Endodermal cell (in vitro differentiated cells): ENCODE data around the gene DCAKD. TPM values are rescaled to one million over a fixed set of nuclear protein-coding genes. Genes with fewer than 3 reads are reported as not detected.
A peak's percentile ranks its signal among the peaks of the same experiment; 100 is the strongest.

Source experiments
- DNase-seq: peaks from one replicate; pipeline ENCODE4 v3.0.0-alpha.2; 2017
- H3K27ac ChIP-seq: 2 replicates; pipeline ENCODE4 v1.5.1; 2013; ENCODE audit warnings: mild to moderate bottlenecking, low read depth, low read length, moderate library complexity
- H3K27me3 ChIP-seq: 2 replicates; pipeline ENCODE4 v1.6.1; 2013; ENCODE audit warnings: mild to moderate bottlenecking, low read length, moderate library complexity; ENCODE audit not compliant: insufficient read depth, control insufficient read depth, poor library complexity, severe bottlenecking
- H3K36me3 ChIP-seq: 2 replicates; pipeline ENCODE4 v1.7.0; 2013; ENCODE audit warnings: mild to moderate bottlenecking, low read length, moderate library complexity; ENCODE audit not compliant: control insufficient read depth, insufficient read depth
- H3K4me1 ChIP-seq: one replicate; pipeline ENCODE4 v1.7.0; 2013; ENCODE audit warnings: low read length; ENCODE audit not compliant: control insufficient read depth, insufficient read depth
- H3K4me3 ChIP-seq: 2 replicates; pipeline ENCODE4 v1.5.1; 2013; ENCODE audit warnings: mild to moderate bottlenecking, low read length, moderate library complexity
- H3K9ac ChIP-seq: 2 replicates; pipeline ENCODE4 v1.6.1; 2013; ENCODE audit warnings: mild to moderate bottlenecking, low read length, moderate library complexity; ENCODE audit not compliant: poor library complexity, severe bottlenecking; ENCODE audit errors: extremely low read depth
- H3K9me3 ChIP-seq: 2 replicates; pipeline ENCODE4 v1.6.1; 2013; ENCODE audit warnings: mild to moderate bottlenecking, low read length, moderate library complexity; ENCODE audit not compliant: control insufficient read depth
- H3K27ac Mint-ChIP-seq: 2 replicates; pipeline ENCODE4 v1.8.0; 2020; ENCODE audit warnings: mixed read lengths
- H3K27me3 Mint-ChIP-seq: 2 replicates; pipeline ENCODE4 v1.8.0; 2021; ENCODE audit warnings: mild to moderate bottlenecking, mixed read lengths; ENCODE audit not compliant: insufficient read depth
- H3K36me3 Mint-ChIP-seq: 2 replicates; pipeline ENCODE4 v1.8.0; 2020; ENCODE audit warnings: low read depth, mixed read lengths
- H3K4me1 Mint-ChIP-seq: 2 replicates; pipeline ENCODE4 v1.8.0; 2020; ENCODE audit warnings: mixed read lengths
- H3K4me3 Mint-ChIP-seq: 2 replicates; pipeline ENCODE4 v1.8.0; 2020; ENCODE audit warnings: mild to moderate bottlenecking, moderate library complexity, mixed read lengths
- H3K9me3 Mint-ChIP-seq: 2 replicates; pipeline ENCODE4 v1.8.0; 2020; ENCODE audit warnings: mild to moderate bottlenecking, mixed read lengths
- WGBS, 2 experiments: methylation state at CpG; one replicate each; pipeline versions ENCODE4 v1.1.5 to v1.1.7; 2013; ENCODE audit warnings: missing lambda C conversion rate in 2 of 2, mixed read lengths in 1 of 2; ENCODE audit not compliant: insufficient coverage in 1 of 2, insufficient read length in 1 of 2; 5-methylcytosine and 5-hydroxymethylcytosine counted together
- total RNA-seq, 2 donors: library from RNA; stranded (reverse); fragmentation: NEBNext Ultra II Directional in 1 of 2; extraction: Animal tissue kit (Norgen Biotek cat#: 25700) in 1 of 2; gene quantifications; 2 replicates in 1 of 2; 3 replicates in 1 of 2; pipeline ENCODE4 v1.2.1, GENCODE V29; 2021
- TF ChIP-seq, protein P1 (sequence below): fragments of 200-600 bp; sonication (generic); conservative IDR thresholded peaks from 2 replicates; pipeline ENCODE4 v1.5.0; 2021; ENCODE audit warnings: antibody characterized with exemption, mild to moderate bottlenecking

The DCAKD gene
- total RNA-seq, 2 donors from 2014 or later = 54.5 to 69.4 TPM

DNA sequence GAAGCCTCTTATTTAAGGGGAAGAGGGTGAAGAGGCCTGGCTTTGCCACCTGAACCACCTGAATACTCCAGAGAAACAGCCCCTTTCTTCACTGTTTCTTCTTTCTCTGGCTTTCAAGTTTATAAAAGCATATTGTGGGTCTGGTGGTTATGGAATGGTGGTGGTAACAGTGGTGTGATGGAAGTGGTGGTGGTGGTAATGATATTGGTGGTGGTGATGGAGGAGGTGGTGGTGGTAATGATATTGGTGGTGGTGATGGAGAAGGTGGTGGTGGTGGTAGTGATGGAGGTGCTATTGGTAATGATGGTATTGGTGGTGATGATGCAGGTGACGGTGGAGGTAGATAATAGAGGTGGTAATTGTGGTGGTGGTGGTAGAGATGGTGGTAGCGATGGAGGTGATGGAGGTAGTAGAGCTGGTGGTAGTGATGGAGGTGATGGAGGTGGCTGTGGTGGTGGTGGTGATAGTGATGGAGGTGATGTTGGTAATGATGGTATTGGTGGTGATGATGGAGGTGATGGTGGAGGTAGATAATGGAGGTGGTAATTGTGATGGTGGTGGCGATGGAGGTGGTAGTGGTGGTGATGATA, 69.2 kb downstream of the DCAKD start:
- Histone ChIP-seq H3K27ac (no peak overlapping the region), H3K4me1 (peaks cover 5% of the 10 kb centered on the region), H3K27me3 (no peaks in the 10 kb centered on the region), H3K4me3 (no peak overlapping the region), H3K9me3 (no peaks in the 10 kb centered on the region), H3K9ac (no peak overlapping the region), H3K36me3 (no peaks in the 10 kb centered on the region)
- no peak overlapping the region for H3K27ac Mint-ChIP-seq
- no peaks in the 10 kb centered on the region for H3K9me3 Mint-ChIP-seq
- H3K4me3 Mint-ChIP-seq = no peak overlapping the region
- 90 to 94% methylated on average over 3 of the region's 3 CpGs for WGBS, 2 experiments
- TF ChIP-seq, protein P1, sequence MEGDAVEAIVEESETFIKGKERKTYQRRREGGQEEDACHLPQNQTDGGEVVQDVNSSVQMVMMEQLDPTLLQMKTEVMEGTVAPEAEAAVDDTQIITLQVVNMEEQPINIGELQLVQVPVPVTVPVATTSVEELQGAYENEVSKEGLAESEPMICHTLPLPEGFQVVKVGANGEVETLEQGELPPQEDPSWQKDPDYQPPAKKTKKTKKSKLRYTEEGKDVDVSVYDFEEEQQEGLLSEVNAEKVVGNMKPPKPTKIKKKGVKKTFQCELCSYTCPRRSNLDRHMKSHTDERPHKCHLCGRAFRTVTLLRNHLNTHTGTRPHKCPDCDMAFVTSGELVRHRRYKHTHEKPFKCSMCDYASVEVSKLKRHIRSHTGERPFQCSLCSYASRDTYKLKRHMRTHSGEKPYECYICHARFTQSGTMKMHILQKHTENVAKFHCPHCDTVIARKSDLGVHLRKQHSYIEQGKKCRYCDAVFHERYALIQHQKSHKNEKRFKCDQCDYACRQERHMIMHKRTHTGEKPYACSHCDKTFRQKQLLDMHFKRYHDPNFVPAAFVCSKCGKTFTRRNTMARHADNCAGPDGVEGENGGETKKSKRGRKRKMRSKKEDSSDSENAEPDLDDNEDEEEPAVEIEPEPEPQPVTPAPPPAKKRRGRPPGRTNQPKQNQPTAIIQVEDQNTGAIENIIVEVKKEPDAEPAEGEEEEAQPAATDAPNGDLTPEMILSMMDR = no peak
- DNase-seq = no peak
- peaks cover 1% of the 10 kb centered on the region for H3K4me1 Mint-ChIP-seq
- no peaks in the 10 kb centered on the region for H3K36me3 Mint-ChIP-seq
- H3K27me3 Mint-ChIP-seq = peaks cover 14% of the 10 kb centered on the region

DNA sequence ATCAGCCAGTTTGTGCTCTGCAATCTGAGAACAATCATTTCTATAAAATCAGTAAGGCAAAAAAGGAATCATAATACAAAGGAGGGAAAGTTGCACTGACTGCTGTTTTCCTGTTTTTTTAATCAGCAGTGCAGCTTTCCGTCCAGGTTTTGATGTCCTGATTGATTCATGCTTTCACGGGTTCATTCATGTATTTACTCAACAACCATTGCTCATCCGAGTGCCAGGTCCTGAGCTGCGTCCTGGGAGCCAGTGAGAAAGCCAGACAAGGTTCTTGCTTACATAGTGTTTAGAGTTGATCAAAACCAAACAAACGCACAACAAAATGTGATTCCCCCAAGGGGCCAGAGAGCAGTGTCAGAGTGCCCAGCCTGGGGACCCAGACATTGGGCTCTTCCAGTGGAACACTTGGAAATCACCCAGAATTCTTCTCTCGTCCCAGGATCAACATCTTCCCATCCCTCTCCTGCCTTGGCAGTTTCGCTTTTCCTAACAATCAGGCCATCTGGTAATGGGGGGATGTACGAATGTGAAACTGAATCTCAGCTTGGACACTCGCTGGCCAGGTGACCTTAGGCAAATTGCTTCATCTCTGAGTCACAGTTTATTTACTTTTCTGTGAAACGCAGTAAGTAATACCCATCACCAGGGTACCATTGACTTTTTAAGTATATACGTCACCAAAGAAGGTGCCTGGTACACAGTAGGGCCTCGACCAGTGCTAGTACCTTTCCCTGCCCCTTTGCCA, 70.0 kb downstream of the DCAKD start:
- Mint-ChIP-seq H3K4me3 (no peak overlapping the region), H3K9me3 (no peaks in the 10 kb centered on the region), H3K4me1 (no peaks in the 10 kb centered on the region), H3K27ac (no peak overlapping the region), H3K27me3 (peaks cover 19% of the 10 kb centered on the region), H3K36me3 (no peaks in the 10 kb centered on the region)
- Histone ChIP-seq H3K9me3 (no peaks in the 10 kb centered on the region), H3K9ac (no peak overlapping the region), H3K4me3 (no peak overlapping the region), H3K27me3 (no peaks in the 10 kb centered on the region), H3K27ac (no peak overlapping the region), H3K36me3 (no peaks in the 10 kb centered on the region), H3K4me1 (peaks cover 3% of the 10 kb centered on the region)
- no peak for DNase-seq
- TF ChIP-seq, protein P1 = no peak
- 79 to 90% methylated on average over 8 to 12 of the region's 12 CpGs for WGBS, 2 experiments

DNA sequence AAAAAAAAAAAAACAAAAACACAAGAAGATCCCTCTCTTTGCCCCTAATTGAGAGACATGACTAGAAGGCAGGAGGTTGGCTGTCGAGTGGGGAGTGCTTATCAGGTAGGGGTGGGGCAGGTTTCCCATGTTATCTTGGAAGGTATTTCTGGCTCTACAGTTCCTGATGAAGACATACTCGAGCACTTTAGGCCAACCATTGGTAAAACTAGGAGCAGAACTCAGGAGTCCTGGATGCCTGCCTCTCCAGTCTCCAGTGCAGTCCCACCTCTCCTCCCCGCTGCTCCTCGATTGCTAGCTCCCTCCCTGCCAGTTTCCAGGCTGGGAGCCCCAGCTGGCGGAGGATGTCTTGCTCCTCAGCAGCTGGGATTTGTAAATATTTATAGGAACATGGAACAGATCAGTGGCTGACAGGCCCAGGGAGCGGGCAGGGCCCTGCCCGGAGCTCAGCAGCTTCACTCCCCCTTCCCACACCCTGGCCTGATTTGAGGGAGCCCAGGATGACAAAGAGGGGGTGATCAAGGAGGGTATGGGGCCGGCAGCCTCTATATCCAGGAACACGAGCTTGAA, 71.9 kb downstream of the DCAKD start:
- no peaks in the 10 kb centered on the region for H3K36me3 Mint-ChIP-seq
- no peak overlapping the region for H3K27ac Mint-ChIP-seq
- H3K4me3 Mint-ChIP-seq = no peak overlapping the region
- TF ChIP-seq, protein P1 = no peak
- Histone ChIP-seq H3K4me3 (no peak overlapping the region), H3K27ac (peak overlapping the region; percentile 62), H3K27me3 (no peaks in the 10 kb centered on the region), H3K9me3 (no peaks in the 10 kb centered on the region), H3K36me3 (no peaks in the 10 kb centered on the region), H3K9ac (no peak overlapping the region), H3K4me1 (peaks cover 3% of the 10 kb centered on the region)
- H3K27me3 Mint-ChIP-seq = peaks cover 24% of the 10 kb centered on the region
- 75 to 80% methylated on average over 4 to 8 of the region's 9 CpGs for WGBS, 2 experiments
- DNase-seq = no peak
- H3K4me1 Mint-ChIP-seq = no peaks in the 10 kb centered on the region
- no peaks in the 10 kb centered on the region for H3K9me3 Mint-ChIP-seq
